ENCODE results near the gene PIGQ. TPM values are rescaled to one million over a fixed set of nuclear protein-coding genes. Genes with fewer than 3 reads are reported as not detected.

Gene PIGQ
- total RNA-seq, 4 donors from 2014 or later: 15.9 to 24.0 (median 20.4) TPM

GRCh38 chr16:526181-527014 lies 43.4 kb upstream of the PIGQ start:
- DNase-seq: no peak
- Histone ChIP-seq H3K9me3 (no peaks in the 10 kb centered on the region), H3K4me1 (peaks cover 36 to 78% (median 42%) of the 10 kb centered on the region in 3 donors), H3K4me3 (peak overlapping the region; percentile 58 to 90 (median 78)), H3K27me3 (no peaks in the 10 kb centered on the region), H3K27ac (peak overlapping the region; percentile 97 to 99 (median 98)), H3K36me3 (peaks cover 0 to 14% (median 0%) of the 10 kb centered on the region in 3 donors)
- TF ChIP-seq CTCF (IDR thresholded peaks at IDR 0.05): no peak
- no peak for TF ChIP-seq POLR2A (IDR thresholded peaks at IDR 0.05)
- WGBS, 2 donors: 11 to 30% methylated on average over 2 to 3 of the region's 26 CpGs
- intact Hi-C loops (cut with DNase I): no loop called here

- Histone ChIP-seq H3K4me1 (peaks cover 36 to 79% (median 39%) of the 10 kb centered on the region in 3 donors), H3K27ac (peak within 1 kb of the TSS; percentile 97 to 99 (median 98)), H3K36me3 (peaks cover 0 to 14% (median 0%) of the 10 kb centered on the region in 3 donors), H3K4me3 (peak within 1 kb of the TSS; percentile 58 to 90 (median 78)), H3K9me3 (no peaks in the 10 kb centered on the region), H3K27me3 (no peaks in the 10 kb centered on the region)
- DNase-seq: no peak
- intact Hi-C loops (cut with DNase I): no loop called here
- TF ChIP-seq CTCF (IDR thresholded peaks at IDR 0.05) (peak in 5 of 6 experiments; percentile 3 to 63 (median 44)), POLR2A (IDR thresholded peaks at IDR 0.05) (peak in 2 of 4 donors; percentile 82 to 89)
- WGBS, 2 donors: no CpG with 5 or more reads among the region's 129 CpGs
Measured at GRCh38 chr16:527015-527903, 42.5 kb upstream of the PIGQ start, which contains the start of gene CAPN15. CAPN15 (plus strand) TSS chr16:527712; CDS start chr16:546839, 19,127 bp downstream.

- Histone ChIP-seq H3K4me3 (peak overlapping the region; percentile 58 to 90 (median 78)), H3K36me3 (peaks cover 0 to 14% (median 0%) of the 10 kb centered on the region in 3 donors), H3K4me1 (peaks cover 34 to 84% (median 39%) of the 10 kb centered on the region in 3 donors), H3K27me3 (no peaks in the 10 kb centered on the region), H3K9me3 (no peaks in the 10 kb centered on the region), H3K27ac (peak overlapping the region; percentile 89 to 99 (median 98))
- DNase-seq: no peak
- TF ChIP-seq POLR2A (IDR thresholded peaks at IDR 0.05) (peak in 2 of 4 donors; percentile 28 to 57), CTCF (IDR thresholded peaks at IDR 0.05) (no peak)
- intact Hi-C loops (cut with DNase I): no loop called here
- 0 to 2% methylated on average over 8 to 14 of the region's 55 CpGs for WGBS, 2 donors
Measured at GRCh38 chr16:528111-529011, 41.4 kb upstream of the PIGQ start.

- DNase-seq: no peak
- 10 to 31% methylated on average over 2 to 6 of the region's 12 CpGs for WGBS, 2 donors
- peak overlapping the region; percentile 89 to 99 (median 98) for H3K27ac ChIP-seq
- H3K4me1 ChIP-seq: peaks cover 30 to 89% (median 39%) of the 10 kb centered on the region in 3 donors
- peak overlapping the region; percentile 58 to 90 (median 78) for H3K4me3 ChIP-seq
- H3K36me3 ChIP-seq: peaks cover 0 to 16% (median 0%) of the 10 kb centered on the region in 3 donors
- intact Hi-C loops (cut with DNase I): no loop called here
- no peaks in the 10 kb centered on the region for H3K9me3 ChIP-seq
- H3K27me3 ChIP-seq: no peaks in the 10 kb centered on the region
- TF ChIP-seq POLR2A (IDR thresholded peaks at IDR 0.05) (no peak), CTCF (IDR thresholded peaks at IDR 0.05) (no peak)
Measured at GRCh38 chr16:529012-529575, 40.7 kb upstream of the PIGQ start.
